ENCODE results near the gene NDUFB10.
A peak's percentile ranks its signal among the peaks of the same experiment; 100 is the strongest.
"Not testable (repeated sequence)": the region's sequence is repeated elsewhere in the genome, so short reads cannot be mapped to it uniquely, and the experiment has no call there.

Gene NDUFB10

DNA sequence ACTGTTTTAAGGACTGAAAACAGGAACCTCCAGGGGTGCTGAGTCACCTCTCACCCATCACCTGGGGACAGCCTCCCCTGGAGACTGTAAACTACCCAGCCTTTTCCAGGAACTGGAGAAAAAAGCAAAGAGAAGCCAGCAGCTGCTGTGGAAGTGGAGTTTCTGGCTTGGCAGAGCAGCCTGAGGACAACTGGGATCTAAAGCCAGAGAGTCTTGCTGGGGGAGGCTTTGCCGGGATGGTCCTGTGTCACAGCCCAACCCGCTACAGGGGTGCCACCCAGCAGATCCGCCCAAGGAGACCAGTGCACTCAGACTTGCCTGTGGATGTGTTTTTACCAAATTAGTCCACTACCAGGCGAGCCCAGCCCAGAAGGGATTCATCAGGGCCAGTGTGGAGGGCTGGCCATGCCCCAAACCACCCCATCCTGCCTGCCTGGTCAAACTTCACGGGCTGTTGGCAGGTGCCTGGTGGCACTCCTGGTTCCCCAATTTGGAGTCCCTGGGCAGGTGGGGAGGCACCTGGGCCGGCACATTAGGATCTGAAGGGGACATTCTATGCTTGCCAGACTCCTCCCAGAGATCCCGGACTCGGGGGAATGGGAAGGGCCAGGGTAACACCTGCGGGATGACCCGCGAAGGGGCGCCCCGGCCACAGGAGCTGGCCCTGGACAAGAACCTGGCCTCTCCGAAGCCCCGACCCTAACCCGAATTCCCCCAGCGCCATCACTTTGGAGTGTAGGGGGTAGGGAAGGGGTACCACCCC lies 17.1 kb upstream of the NDUFB10 start:
- peak; percentile 48 for FAIRE-seq
- DNase-seq (ENCODE audit: insufficient read length), result no peak
- no peak for TF ChIP-seq POLR2A (IDR thresholded peaks at IDR 0.05; ENCODE audit: low read depth, low read length)
- no peak for TF ChIP-seq TAF1 (IDR thresholded peaks at IDR 0.05; ENCODE audit: borderline replicate concordance, low read depth, low read length)
- no peak for TF ChIP-seq POLR2AphosphoS5 (IDR thresholded peaks at IDR 0.05; ENCODE audit: low read depth, low read length)

DNA sequence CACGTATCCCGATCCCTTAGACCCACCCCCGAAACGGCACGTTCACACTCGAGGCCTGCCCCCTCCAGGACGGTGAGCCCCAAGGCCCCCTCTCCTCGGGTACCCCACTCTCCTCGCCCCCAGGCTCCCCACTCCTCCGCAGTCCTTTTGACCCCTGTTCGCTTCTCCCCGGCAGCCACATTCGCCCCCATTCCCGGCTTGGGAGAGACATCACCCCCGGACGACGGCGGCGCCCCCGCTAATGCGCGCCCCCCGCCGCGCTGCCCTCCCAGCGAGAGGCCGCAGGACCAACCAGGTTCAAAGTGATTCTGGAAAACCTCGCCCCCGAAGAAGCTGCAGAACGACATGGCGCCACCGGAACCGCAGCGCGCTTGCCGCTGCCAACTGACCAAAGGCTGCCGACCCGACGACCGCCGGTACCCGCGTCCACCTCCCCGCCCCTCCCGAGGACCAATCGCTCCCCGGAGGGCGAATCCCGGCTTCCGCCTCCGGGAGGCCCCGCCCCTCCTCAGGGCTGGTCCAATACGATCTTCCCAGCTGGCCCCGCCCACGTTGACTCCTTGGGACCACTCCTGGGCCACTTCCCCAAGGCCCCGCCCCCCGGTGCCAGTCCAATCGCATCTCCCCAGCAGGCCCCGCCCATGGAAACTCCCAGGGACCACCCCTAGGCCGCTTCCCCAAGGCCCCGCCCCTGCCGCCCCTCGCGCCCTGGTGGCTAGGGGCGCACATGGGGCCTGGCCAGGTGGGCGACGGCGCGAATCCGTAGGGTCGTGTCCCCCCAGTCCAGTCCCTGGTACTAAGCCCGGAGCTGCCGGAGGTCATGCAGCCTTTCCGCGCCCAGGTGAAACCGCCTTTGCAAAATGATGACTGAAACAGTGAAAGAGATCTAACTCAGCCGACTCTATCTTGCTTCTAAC lies 16.3 kb upstream of the NDUFB10 start, which contains the start of gene MSRB1:
Gene MSRB1, minus strand, starts transcription at position 390 of the 917 bp plus-strand sequence. Its CDS starts 43 bp downstream, at position 347.
- DNase-seq (ENCODE audit: insufficient read length) (peak; percentile 100), FAIRE-seq (peak; percentile 100)
- TF ChIP-seq TAF1 (IDR thresholded peaks at IDR 0.05; ENCODE audit: borderline replicate concordance, low read depth, low read length) (0 out of 2 replicates have a peak, but pooled peaks have one; percentile 43), POLR2AphosphoS5 (IDR thresholded peaks at IDR 0.05; ENCODE audit: low read depth, low read length) (peak; percentile 53; the same call in 1 of the 2 replicates), POLR2A (IDR thresholded peaks at IDR 0.05; ENCODE audit: low read depth, low read length) (peak; percentile 82)

DNA sequence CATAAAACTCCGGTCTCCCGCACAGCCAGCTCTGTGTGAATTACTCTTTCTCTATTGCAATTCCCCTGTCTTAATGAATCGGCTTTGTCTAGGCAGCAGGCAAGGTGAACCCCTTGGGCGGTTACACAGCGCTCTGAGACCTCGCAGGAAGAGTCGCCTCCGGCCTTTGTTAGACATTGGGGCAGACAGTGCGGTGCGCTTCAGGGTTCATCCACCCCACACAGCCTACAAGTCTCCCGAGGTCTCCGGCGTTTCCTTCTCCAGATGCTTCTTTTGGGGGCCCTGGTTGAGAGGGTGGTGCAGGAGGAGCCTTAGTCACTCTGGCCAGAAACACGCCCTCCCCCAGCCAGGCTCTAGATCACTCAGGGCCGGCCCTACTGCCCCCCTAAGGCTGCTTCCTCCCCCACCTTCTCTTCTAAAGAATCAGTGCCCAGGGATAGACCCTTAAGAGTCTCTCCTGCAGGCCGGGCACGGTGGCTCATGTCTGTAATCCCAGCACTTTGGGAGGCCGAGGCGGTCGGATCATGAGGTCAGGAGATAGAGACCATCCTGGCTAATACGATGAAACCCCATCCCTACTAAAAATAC lies 14.6 kb upstream of the NDUFB10 start:
- DNase-seq (ENCODE audit: insufficient read length), result no peak
- no peak for FAIRE-seq
- TF ChIP-seq POLR2A (IDR thresholded peaks at IDR 0.05; ENCODE audit: low read depth, low read length), result no peak
- no peak for TF ChIP-seq POLR2AphosphoS5 (IDR thresholded peaks at IDR 0.05; ENCODE audit: low read depth, low read length)
- TF ChIP-seq TAF1 (IDR thresholded peaks at IDR 0.05; ENCODE audit: borderline replicate concordance, low read depth, low read length), result no peak

DNA sequence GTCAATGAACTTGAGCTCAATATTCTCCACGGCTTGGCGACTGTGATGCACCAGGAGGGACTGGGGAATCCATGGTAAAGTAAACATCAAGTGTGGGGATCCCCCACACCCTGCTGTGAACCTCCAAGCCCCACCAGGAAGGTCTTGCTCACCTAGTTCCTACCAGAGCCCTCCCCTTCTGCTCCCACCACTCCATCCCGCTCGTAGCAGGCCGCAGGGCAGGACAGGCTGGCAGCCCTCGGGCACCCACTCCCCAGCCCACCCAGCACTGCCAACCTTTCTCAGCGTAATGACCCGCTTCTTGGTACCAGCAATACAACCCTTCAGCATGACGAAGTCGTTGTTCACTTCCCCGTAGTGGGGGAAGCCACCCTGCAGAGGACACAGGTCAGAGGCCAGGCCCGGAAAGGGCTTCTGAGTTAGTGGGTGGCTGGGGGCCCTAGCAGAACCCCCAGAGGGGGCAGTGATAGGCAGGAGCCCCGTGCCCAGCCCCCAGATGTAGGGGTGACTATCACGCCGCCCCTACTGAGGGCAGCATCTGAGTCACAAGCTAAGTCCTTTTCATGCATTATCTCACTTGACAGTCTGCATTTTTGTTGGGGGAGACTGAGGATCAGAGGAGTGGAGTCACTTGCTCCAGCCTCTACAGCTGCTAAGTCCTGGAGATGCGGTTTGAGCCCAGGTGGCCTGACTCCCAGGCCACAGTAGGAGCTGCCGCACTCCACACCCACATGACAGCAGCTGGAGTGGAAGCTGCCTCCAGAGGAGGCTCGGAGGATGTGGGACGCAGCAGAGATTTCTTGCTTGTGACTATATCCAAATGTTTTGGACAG lies 13.6 kb upstream of the NDUFB10 start:
- no peak for DNase-seq (ENCODE audit: insufficient read length)
- no peak for TF ChIP-seq POLR2AphosphoS5 (IDR thresholded peaks at IDR 0.05; ENCODE audit: low read depth, low read length)
- no peak for TF ChIP-seq POLR2A (IDR thresholded peaks at IDR 0.05; ENCODE audit: low read depth, low read length)
- no peak for FAIRE-seq

DNA sequence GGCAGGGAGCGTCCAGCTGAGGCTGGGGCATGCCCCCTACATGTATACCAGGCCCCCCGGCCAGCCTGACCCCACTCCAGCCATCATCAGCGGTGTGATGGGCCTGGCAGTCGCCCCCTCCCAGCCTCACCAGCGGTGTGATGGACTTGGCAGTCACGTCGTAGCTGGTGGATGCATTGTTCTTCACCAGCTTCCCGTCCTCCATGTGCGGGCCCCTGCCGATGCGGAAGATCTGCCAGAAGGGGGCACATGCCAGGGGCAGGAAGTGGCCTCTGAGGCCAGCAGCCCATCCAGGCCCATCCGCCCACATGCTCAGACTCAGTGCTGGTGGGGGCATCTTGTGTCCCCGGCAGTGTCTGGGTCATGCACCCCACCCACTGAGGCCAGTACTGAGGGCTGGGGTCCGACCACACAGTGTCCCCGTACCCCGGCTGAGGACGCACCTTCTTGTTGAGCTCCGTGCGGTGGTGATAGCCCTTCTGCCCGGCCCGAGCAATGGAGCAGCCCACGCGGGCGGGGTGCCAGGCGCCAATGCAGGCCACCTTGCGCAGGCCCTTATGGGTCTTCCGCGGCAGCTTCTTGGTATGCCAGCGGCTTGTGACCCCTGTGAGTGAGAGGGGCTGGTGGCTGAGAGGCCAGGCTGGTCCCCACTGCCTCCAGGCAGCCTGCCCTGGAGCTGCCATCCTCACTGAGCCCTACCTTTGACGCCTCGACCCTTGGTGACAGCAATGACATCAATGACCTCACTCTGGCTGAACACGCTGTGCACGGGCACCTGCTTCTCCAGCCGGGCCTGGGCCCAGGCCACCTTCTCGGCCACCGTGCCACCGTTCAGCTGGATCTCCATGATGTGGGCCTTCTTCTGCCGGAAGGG lies 12.6 kb upstream of the NDUFB10 start:
- no peak for TF ChIP-seq TAF1 (IDR thresholded peaks at IDR 0.05; ENCODE audit: borderline replicate concordance, low read depth, low read length)
- TF ChIP-seq POLR2AphosphoS5 (IDR thresholded peaks at IDR 0.05; ENCODE audit: low read depth, low read length), result no peak
- no peak for TF ChIP-seq POLR2A (IDR thresholded peaks at IDR 0.05; ENCODE audit: low read depth, low read length)
- no peak for DNase-seq (ENCODE audit: insufficient read length)
- no peak for FAIRE-seq

DNA sequence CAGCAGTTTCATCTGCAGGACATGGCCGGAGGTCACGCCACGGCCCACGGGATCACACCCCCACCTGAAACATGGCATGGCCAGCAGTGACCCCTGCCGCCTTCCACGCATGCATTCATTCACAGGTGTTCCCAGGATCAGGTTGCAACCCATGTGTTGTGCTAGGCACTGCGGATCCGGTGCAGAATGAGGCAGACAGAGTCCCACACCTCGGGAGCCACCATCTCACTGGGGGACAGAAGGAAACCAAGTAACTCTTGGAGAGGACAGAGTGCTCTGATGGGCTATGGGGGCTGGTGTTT lies 12.0 kb upstream of the NDUFB10 start:
- DNase-seq (ENCODE audit: insufficient read length) (no peak), FAIRE-seq (no peak)
- TF ChIP-seq POLR2AphosphoS5 (IDR thresholded peaks at IDR 0.05; ENCODE audit: low read depth, low read length) (no peak), TAF1 (IDR thresholded peaks at IDR 0.05; ENCODE audit: borderline replicate concordance, low read depth, low read length) (no peak), POLR2A (IDR thresholded peaks at IDR 0.05; ENCODE audit: low read depth, low read length) (no peak)

DNA sequence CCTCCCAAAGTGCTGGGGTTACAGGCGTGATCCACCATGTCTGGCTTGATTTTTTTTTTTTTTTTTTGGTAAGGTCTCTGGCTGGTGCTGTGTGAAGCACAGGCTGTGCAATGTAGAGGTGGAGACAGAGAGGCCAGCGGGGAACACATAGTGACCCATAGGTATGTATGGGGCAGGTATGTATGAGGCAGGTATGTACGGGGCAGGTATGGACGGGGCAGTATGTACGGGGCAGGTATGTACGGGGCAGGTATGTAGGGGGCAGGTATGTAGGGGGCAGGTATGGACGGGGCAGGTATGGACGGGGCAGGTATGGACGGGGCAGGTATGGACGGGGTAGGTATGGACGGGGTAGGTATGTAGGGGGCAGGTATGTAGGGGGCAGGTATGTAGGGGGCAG lies 9.8 kb upstream of the NDUFB10 start:
- TF ChIP-seq POLR2A (IDR thresholded peaks at IDR 0.05; ENCODE audit: low read depth, low read length) (no peak), TAF1 (IDR thresholded peaks at IDR 0.05; ENCODE audit: borderline replicate concordance, low read depth, low read length) (no peak), POLR2AphosphoS5 (IDR thresholded peaks at IDR 0.05; ENCODE audit: low read depth, low read length) (no peak)
- DNase-seq (ENCODE audit: insufficient read length) (no peak), FAIRE-seq (no peak)

DNA sequence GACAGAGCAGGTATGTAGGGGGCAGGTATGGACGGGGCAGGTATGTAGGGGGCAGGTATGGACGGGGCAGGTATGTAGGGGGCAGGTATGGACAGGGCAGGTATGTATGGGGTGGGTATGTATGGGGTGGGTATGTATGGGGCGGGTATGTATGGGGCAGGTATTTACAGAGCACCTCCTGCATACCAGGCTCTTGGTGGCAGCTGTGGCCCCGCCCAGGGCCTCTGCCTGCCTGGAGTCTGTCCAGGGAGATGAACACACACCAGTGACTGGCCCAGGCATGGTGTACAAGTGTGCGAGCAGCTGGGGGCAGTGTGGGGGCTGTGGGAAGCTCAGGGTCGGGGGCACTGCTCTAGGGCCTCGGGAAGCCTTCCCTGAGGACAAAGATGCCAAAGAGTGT lies 9.3 kb upstream of the NDUFB10 start:
- TF ChIP-seq POLR2AphosphoS5 (IDR thresholded peaks at IDR 0.05; ENCODE audit: low read depth, low read length) (no peak), POLR2A (IDR thresholded peaks at IDR 0.05; ENCODE audit: low read depth, low read length) (no peak), TAF1 (IDR thresholded peaks at IDR 0.05; ENCODE audit: borderline replicate concordance, low read depth, low read length) (no peak)
- FAIRE-seq, result no peak
- no peak for DNase-seq (ENCODE audit: insufficient read length)

DNA sequence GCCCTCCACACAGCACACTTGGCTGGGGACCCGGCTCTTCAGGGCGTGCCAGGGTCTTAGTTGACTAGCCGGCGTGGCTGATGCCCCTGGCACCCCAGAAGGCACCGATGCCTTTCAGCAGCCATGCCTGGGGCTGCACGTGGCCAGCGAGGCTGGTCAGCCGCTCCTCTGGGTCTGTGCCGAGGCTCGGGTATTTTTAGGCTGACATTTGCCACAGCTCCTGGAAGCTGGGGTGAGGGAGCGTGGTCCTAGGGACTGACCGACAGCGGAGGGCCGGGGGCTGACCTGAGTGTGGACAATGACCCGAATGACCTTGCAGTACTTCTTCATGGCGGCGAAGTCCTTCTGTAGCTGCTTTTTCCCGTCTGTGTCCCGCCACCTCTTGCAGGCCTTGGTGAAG lies 8.8 kb upstream of the NDUFB10 start:
- DNase-seq (ENCODE audit: insufficient read length), result no peak
- no peak for FAIRE-seq
- TF ChIP-seq POLR2AphosphoS5 (IDR thresholded peaks at IDR 0.05; ENCODE audit: low read depth, low read length) (no peak), TAF1 (IDR thresholded peaks at IDR 0.05; ENCODE audit: borderline replicate concordance, low read depth, low read length) (no peak), POLR2A (IDR thresholded peaks at IDR 0.05; ENCODE audit: low read depth, low read length) (no peak)

DNA sequence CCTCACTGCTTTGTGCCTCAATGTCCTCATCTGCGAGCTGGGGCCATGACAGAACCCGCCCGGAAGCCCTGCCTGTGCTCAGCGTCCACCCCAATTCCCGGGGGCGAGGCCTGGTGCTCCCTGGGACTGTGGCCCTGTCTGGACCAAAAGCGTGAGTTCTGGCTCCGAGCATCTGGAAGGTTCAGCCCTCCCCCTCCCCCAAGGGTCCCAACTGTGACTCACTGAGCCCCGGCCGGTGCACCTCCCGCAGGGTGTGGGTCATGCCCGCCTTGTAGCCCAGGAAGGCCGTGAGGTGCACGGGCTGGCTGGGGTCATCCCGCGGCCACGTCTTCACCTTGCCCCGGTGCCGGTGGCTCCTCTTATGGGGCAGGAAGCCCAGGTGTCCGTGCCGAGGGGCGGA lies 5.6 kb upstream of the NDUFB10 start:
- FAIRE-seq (no peak), DNase-seq (ENCODE audit: insufficient read length) (no peak)
- no peak for TF ChIP-seq TAF1 (IDR thresholded peaks at IDR 0.05; ENCODE audit: borderline replicate concordance, low read depth, low read length)
- TF ChIP-seq POLR2AphosphoS5 (IDR thresholded peaks at IDR 0.05; ENCODE audit: low read depth, low read length), result no peak
- TF ChIP-seq POLR2A (IDR thresholded peaks at IDR 0.05; ENCODE audit: low read depth, low read length), result no peak

DNA sequence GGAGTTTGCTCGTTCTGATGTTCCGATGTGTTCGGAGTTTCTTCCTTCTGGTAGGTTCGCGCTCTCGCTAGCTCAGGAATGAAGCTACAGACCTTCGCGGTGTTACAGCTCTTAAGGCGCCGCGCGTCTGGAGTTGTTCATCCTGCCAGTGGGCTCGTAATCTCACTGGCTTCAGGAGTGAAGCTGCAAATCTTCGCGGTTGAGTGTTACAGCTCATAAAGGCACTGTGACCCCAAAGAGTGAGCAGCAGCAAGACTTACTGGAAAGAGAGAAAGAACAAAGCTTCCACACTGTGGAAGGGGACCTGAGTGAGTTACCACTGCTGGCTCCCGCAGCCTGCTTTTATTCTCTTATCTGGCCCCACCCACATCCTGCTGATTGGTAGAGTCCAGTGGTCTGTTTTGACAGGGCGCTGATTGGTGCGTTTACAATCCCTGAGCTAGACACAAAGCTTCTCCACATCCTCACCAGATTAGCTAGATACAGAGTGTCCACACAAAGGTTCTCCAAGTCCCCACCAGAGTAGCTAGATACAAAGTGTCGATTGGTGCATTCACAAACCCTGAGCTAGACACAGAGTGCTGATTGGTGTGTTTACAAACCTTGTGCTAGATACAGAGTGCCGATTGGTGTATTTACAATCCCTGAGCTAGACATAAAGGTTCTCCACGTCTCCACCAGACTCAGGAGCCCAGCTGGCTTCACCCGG lies 1.8 kb upstream of the NDUFB10 start:
- DNase-seq (ENCODE audit: insufficient read length); FAIRE-seq: not testable (repeated sequence)

DNA sequence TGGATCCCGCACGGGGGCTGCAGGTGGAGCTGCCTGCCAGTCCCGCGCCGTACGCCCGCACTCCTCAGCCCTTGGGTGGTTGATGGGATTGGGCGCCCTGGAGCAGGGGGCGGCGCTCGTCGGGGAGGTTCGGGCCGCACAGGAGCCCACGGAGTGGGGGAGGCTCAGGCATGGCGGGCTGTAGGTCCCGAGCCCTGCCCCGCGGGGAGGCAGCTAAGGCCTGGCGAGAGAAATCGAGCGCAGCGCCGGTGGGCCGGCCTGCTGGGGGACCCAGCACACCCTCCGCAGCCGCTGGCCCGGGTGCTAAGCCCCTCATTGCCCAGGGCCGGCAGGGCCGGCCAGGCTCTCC lies 1.2 kb upstream of the NDUFB10 start:
- not testable (repeated sequence) for FAIRE-seq; DNase-seq (ENCODE audit: insufficient read length)
